ENCODE measurements around the gene NEGR1.

NEGR1 gene

DNA sequence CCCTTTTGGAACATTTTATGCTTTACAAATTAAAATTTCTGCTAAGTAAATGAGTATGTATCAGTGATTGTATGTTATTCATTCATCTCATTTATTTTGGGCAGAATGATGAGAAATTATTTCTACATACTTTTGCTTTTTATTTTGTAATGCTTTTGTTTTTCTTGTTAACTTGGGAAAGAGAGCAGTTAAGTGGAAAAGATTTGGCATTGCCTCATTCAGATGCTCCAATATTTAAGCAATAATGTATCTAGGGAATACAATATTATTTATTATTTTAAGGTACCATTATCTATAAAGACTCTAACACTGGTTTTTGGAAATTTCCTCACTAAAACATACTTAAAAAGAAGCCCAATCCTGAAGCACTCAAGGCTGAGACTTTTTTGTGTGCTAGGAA, 431.8 kb downstream of the NEGR1 start:
- no peak for DNase-seq (ENCODE audit: low read depth)

- DNase-seq (ENCODE audit: low read depth) = no peak
Measured at GRCh38 chr1:71843012-71843411, 439.3 kb downstream of the NEGR1 start.

GRCh38 chr1:71839876-71840275, 442.5 kb downstream of the NEGR1 start:
- DNase-seq (ENCODE audit: low read depth) = no peak

GRCh38 chr1:71836904-71837303, 445.4 kb downstream of the NEGR1 start:
- no peak for DNase-seq (ENCODE audit: low read depth)

- DNase-seq (ENCODE audit: low read depth) = no peak
Measured at GRCh38 chr1:71835442-71835813, 446.9 kb downstream of the NEGR1 start.

DNA sequence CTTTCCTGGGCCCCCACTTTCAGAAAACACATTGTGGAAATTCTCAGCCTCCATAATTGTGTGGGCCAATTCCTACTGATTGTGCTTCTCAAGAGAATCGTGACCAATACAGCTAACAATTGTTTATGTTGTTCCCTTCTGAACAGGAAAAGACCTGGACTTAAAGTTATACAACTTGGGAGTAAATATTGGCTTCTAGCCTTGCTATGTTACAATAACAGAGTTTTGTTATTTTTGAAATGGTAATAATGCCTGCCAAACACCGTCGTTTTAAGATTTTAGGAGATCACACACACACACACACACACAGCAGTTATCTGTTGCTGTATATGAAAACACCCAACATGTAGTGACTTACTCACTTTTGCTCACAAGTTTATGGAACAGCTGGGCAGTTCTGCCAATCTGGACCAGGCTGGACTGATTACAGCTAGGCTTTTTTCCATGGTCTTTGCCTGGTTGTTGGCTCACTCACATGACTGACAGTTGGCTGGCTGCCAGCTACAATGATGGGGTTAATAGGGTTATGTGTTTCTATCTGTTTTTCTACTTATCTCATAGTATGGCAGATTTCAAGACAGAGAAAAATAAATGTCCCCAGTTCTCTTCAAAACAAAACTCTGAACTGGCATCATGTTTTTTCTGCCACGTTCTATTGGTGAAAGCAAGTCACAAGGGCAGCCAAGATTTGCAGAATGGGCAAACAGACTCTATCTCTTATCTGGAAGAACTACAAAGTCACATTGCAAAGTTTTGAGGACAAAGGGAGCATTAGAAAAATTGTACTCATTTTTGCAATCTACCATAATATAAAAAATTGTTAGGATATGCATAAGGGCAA, 447.5 kb downstream of the NEGR1 start:
- DNase-seq (ENCODE audit: low read depth) = no peak

GRCh38 chr1:71831646-71832045, 450.7 kb downstream of the NEGR1 start:
- DNase-seq (ENCODE audit: low read depth) = no peak

DNA sequence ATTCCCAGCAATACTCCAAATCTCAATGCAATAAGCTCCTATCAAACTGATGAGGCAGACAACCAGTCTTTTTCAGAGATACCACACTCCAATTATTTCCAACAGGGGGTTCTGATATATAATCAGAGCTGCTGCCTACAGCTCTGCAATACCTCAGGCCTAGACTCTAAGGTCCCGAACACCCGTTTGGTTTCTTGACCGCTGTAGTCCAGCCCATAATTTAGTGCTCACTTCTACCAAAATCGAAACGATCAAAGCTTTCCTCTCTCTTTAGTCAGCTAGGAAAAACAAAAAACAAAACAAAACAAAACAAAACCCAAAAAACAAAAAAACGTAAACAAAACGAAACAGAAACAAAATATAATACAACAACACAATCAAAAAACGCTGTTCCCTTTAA, 453.0 kb downstream of the NEGR1 start:
- no peak for DNase-seq (ENCODE audit: low read depth)

DNA sequence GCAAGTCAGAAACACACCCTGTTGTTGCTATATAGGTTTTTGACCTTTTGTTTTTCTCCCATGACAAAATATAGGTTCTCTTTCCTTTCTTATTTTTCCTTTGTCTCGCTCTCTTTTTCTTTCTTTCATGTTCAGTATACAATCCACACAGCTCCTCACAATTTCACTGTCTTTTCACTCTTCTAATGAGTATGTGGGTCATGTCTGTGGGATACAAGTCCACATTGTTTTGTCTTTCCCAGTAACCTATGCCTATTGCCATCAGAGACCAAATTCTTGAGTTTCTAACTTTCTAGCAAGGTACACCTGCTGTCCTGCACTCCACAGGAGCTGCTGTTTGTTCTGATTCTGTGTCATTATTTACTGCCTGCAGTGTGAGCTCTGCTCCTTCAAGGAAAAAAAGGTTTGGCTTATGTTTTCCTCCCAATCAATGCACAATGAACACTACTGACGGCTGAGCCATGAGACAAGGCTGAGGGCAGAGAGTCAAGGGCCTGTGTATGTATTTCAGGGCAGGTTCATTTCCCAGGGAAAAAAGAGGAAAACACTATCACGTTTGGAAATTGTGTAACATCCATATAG, 453.8 kb downstream of the NEGR1 start:
- DNase-seq (ENCODE audit: low read depth) = no peak

DNA sequence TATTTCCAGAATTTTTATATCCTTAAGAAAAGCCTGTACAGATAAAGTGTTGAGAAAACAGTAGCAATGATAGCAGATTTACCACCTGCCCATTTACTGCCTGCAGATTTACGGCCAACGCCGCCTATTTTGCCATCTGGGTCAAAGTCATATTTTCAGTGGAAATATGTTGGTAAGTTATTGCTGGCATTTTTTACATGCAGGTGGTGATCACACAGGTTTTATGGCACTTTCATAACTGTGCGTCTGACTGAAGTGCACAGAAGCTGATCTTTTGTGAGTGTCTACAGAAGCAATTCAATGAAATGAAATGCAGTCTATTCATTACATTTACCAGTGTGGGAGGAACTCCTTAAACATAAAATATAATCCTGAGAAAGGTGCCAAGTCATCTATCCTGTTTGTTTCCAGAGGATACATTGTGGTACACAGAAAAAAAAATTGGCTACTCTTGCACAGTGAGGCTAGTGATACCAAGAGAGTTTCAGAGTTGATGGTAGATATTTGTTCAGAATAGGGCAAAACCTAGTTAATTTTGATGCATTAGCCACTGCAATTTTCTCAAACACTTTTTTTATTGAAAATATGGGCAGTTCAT, 458.5 kb downstream of the NEGR1 start:
- no peak for DNase-seq (ENCODE audit: low read depth)

DNA sequence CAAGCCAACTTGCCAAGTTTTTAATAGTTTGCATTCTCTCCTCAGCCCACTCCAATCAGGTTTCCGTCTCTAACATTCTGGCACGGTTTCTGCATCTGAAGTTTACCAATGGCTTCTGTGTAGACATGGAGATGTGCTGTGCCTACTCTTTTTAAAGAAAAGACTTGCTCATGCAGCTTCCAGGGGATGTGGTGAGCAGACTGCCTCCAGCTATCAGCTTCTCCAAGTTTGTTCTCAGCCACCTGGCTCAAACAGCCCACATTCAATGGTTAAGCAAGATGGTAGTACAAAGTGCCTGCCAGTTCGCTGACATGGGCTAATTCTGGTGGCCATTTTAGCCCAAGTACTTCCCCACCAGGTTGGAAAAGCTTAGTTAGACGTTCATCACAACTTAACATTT, 465.3 kb downstream of the NEGR1 start:
- DNase-seq (ENCODE audit: low read depth) = no peak

- no peak for DNase-seq (ENCODE audit: low read depth)
Measured at GRCh38 chr1:71809085-71809484, 473.3 kb downstream of the NEGR1 start.

DNA sequence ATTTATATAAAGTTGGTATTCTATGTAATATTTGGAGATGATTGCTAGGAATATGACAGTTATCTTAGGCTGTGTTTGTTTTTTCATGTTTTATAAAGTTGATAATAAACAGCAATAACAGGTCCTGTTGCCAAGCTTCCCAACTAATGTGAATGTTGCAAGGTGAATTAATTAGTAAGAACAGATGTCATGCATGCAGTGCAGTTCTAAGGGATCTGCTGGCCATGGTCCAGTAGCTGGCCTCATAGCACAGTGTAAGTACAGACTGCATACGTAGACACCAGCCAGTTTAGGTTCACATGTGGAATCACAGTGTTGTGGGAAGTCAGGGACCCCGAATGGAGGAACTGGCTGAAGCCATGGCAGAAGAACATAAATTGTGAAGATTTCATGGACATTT, 478.2 kb downstream of the NEGR1 start:
- no peak for DNase-seq (ENCODE audit: low read depth)

- DNase-seq (ENCODE audit: low read depth) = no peak
Measured at GRCh38 chr1:71796006-71796405, 486.3 kb downstream of the NEGR1 start.

GRCh38 chr1:71792264-71792663, 490.1 kb downstream of the NEGR1 start:
- no peak for DNase-seq (ENCODE audit: low read depth)

- DNase-seq (ENCODE audit: low read depth) = no peak
Measured at GRCh38 chr1:71788113-71788512, 494.2 kb downstream of the NEGR1 start.

GRCh38 chr1:71787699-71788098, 494.6 kb downstream of the NEGR1 start:
- no peak for DNase-seq (ENCODE audit: low read depth)

DNA sequence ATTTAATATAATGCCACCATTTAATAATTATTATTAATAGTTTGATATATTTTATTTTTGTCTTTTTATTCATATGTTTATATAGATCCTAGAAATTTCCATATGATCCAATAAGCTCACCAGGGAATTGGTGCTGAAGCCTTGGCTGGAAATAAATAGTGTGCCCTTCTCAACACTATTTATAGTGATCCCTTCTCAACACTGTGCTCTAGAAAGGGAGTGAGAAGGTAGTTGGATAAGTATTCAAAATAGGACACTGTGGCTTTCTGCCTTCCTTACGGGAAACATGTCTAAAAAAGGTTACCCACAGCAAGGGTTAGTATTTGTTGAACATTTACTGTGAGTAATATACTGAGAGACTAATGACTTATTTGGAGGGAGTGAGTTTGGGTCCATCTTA, 496.1 kb downstream of the NEGR1 start:
- DNase-seq (ENCODE audit: low read depth) = no peak

DNA sequence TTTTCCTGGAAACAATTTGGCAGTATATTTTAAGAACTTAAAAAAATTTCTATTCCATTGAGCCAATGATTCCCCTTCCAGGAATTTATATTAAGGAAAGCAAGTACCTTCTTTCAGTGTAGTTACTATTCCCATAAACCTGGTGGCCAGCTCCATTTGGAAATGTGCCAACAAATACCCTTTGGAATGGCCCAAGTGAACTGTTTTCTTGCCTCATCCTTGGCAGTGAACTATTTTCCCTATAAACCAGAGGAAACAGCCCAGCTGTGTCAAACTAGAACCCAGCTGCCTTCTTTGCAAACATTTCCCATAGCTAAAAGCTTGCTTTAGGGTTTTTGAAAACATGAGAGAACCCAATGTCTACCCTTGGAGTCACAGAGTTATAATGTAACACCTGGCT, 496.9 kb downstream of the NEGR1 start:
- DNase-seq (ENCODE audit: low read depth) = no peak

- no peak for DNase-seq (ENCODE audit: low read depth)
Measured at GRCh38 chr1:71785000-71785399, 497.3 kb downstream of the NEGR1 start.

- DNase-seq (ENCODE audit: low read depth) = no peak
Measured at GRCh38 chr1:71784241-71784640, 498.1 kb downstream of the NEGR1 start.

DNA sequence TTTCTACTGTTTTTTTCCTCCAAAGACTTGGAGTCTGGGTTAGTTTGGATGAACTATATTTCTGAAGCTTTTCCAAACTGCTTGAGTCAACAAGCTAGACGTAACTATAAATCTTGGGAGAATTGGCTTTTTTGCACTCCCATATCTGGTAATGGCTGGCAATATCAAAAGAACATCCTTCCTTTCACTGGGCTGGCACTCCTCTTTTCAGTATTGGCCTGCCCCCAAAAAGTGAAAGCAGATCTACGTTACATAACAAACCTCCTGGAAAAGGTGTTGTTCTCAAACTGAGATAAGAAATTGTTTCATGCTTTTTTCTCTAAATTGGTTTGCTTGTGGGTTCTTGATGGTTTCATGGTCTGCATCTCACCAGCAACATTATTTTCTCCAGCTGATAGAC, 499.3 kb downstream of the NEGR1 start:
- no peak for DNase-seq (ENCODE audit: low read depth)

GRCh38 chr1:71781450-71781849, 500.9 kb downstream of the NEGR1 start:
- no peak for DNase-seq (ENCODE audit: low read depth)

DNA sequence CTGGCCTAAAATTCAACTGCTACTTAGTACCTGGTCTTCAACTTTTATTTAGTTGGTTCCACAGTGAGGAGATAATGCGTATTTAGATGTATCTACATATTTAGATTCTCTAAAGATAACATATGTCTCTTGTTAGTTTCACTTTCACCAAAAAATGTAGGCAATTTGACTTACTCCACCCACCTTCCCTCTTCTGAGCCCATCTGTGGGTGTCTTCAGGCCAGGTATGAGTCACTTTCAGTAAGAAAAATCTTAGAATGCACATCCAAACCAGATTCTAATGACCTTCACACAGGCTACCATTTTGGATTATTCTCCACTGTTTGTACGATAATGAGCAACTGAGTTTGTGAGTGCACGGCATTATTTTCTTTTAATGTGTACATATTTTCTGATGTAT, 501.7 kb downstream of the NEGR1 start:
- no peak for DNase-seq (ENCODE audit: low read depth)

Data from activated T-helper 1 cell treated with Interleukin-2 at 50 U/mL for 16 hours (primary cell).